ENCODE data around the gene EPC1. TPM values are rescaled to one million over a fixed set of nuclear protein-coding genes. Genes with fewer than 3 reads are reported as not detected.
"Not testable (repeated sequence)": the region's sequence is repeated elsewhere in the genome, so short reads cannot be mapped to it uniquely, and the experiment has no call there.

The EPC1 gene
- total RNA-seq, 5 donors from 2014 or later (not counting 1 experiment from before 2014, with no cell fraction given): 88.0 to 161 (median 101) TPM

- peaks cover 0 to 4% of the 10 kb centered on the region in 2 experiments for H3K27me3 ChIP-seq (replicated peaks in 1 of 2; ENCODE audit: control insufficient read depth in 2 of 2, extremely low read depth in 1 of 2, insufficient read depth in 2 of 2, low read length in 1 of 2)
- POLR2A ChIA-PET: no interaction called here
- no peaks in the 10 kb centered on the region for H3K4me1 Mint-ChIP-seq
- no peaks in the 10 kb centered on the region for H3K9me3 Mint-ChIP-seq
- WGBS (ENCODE audit: insufficient coverage): 100% methylated on average over 2 of the region's 3 CpGs
- H3K4me3 Mint-ChIP-seq: no peak overlapping the region
- DNase-seq: no peak
- H3K4me1 ChIP-seq (ENCODE audit: control insufficient read depth in 1 of 2, extremely low read depth in 1 of 2, insufficient read depth in 2 of 2, low read length in 2 of 2): no peaks in the 10 kb centered on the region
- ATAC-seq (replicated peaks in 1 of 4): no peak
- no peak overlapping the region for H3K4me3 ChIP-seq (ENCODE audit: control insufficient read depth in 1 of 2, extremely low read depth in 1 of 2, low read length in 1 of 2)
- no peaks in the 10 kb centered on the region for H3K36me3 Mint-ChIP-seq
- peaks cover 0 to 2% of the 10 kb centered on the region in 2 donors for H3K27me3 Mint-ChIP-seq
- CTCF ChIA-PET: no interaction called here
- H3K9me3 ChIP-seq: no peaks in the 10 kb centered on the region
- no peaks in the 10 kb centered on the region for H3K36me3 ChIP-seq (ENCODE audit: control insufficient read depth in 2 of 2, extremely low read depth in 1 of 2, insufficient read depth in 1 of 2, low read length in 1 of 2)
- no peak overlapping the region for H3K27ac Mint-ChIP-seq
- no peak overlapping the region for H3K27ac ChIP-seq (ENCODE audit: low read length)
Measured at GRCh38 chr10:32229170-32229569, 117.8 kb downstream of the EPC1 start.

GRCh38 chr10:32227802-32228201, 119.2 kb downstream of the EPC1 start:
- ATAC-seq (replicated peaks in 1 of 4) (no peak), DNase-seq (no peak)
- H3K9me3 ChIP-seq: no peaks in the 10 kb centered on the region
- Mint-ChIP-seq H3K27me3 (peaks cover 0 to 2% of the 10 kb centered on the region in 2 donors), H3K9me3 (peaks cover 0 to 4% (median 0%) of the 10 kb centered on the region in 3 donors), H3K36me3 (no peaks in the 10 kb centered on the region), H3K27ac (no peak overlapping the region), H3K4me1 (no peaks in the 10 kb centered on the region), H3K4me3 (no peak overlapping the region)
- ChIA-PET CTCF (interaction anchor here in 1 of 2 donors (0.7 kb wide), 1 partner anchor 8 kb away, joined by 10 read pairs; no protein-coding TSS in a partner anchor), POLR2A (interaction anchor here in 1 of 2 donors (0.7 kb wide), 1 partner anchor 46 kb away, joined by 9 read pairs; no protein-coding TSS in a partner anchor)
- no peaks in the 10 kb centered on the region for H3K36me3 ChIP-seq (ENCODE audit: control insufficient read depth in 2 of 2, extremely low read depth in 1 of 2, insufficient read depth in 1 of 2, low read length in 1 of 2)
- no peaks in the 10 kb centered on the region for H3K4me1 ChIP-seq (ENCODE audit: control insufficient read depth in 1 of 2, extremely low read depth in 1 of 2, insufficient read depth in 2 of 2, low read length in 2 of 2)
- H3K4me3 ChIP-seq (ENCODE audit: control insufficient read depth in 1 of 2, extremely low read depth in 1 of 2, low read length in 1 of 2): no peak overlapping the region
- no peak overlapping the region for H3K27ac ChIP-seq (ENCODE audit: low read length)
- no CpG with 5 or more reads among the region's 2 CpGs for WGBS (ENCODE audit: insufficient coverage)
- peaks cover 0 to 4% of the 10 kb centered on the region in 2 experiments for H3K27me3 ChIP-seq (replicated peaks in 1 of 2; ENCODE audit: control insufficient read depth in 2 of 2, extremely low read depth in 1 of 2, insufficient read depth in 2 of 2, low read length in 1 of 2)

GRCh38 chr10:32226624-32227023, 120.3 kb downstream of the EPC1 start:
- H3K27me3 ChIP-seq (replicated peaks in 1 of 2; ENCODE audit: control insufficient read depth in 2 of 2, extremely low read depth in 1 of 2, insufficient read depth in 2 of 2, low read length in 1 of 2): peaks cover 0 to 4% of the 10 kb centered on the region in 2 experiments
- no peak for ATAC-seq (replicated peaks in 1 of 4)
- H3K9me3 Mint-ChIP-seq: peaks cover 0 to 11% (median 4%) of the 10 kb centered on the region in 3 donors
- no peaks in the 10 kb centered on the region for H3K4me1 Mint-ChIP-seq
- CTCF ChIA-PET: interaction anchor here (0.7 to 1.0 kb wide), 2 partner anchors 39 to 66 kb away, joined by 3 to 7 read pairs; no protein-coding TSS in a partner anchor
- H3K36me3 Mint-ChIP-seq: no peaks in the 10 kb centered on the region
- H3K4me1 ChIP-seq (ENCODE audit: control insufficient read depth in 1 of 2, extremely low read depth in 1 of 2, insufficient read depth in 2 of 2, low read length in 2 of 2): no peaks in the 10 kb centered on the region
- 100% methylated on average over 1 of the region's 1 CpG for WGBS (ENCODE audit: insufficient coverage)
- H3K27me3 Mint-ChIP-seq: no peaks in the 10 kb centered on the region
- H3K9me3 ChIP-seq: no peaks in the 10 kb centered on the region
- H3K27ac ChIP-seq (ENCODE audit: low read length): no peak overlapping the region
- H3K36me3 ChIP-seq (ENCODE audit: control insufficient read depth in 2 of 2, extremely low read depth in 1 of 2, insufficient read depth in 1 of 2, low read length in 1 of 2): no peaks in the 10 kb centered on the region
- H3K4me3 Mint-ChIP-seq: no peak overlapping the region
- POLR2A ChIA-PET: no interaction called here
- no peak overlapping the region for H3K27ac Mint-ChIP-seq
- no peak overlapping the region for H3K4me3 ChIP-seq (ENCODE audit: control insufficient read depth in 1 of 2, extremely low read depth in 1 of 2, low read length in 1 of 2)
- DNase-seq: no peak

- H3K27ac ChIP-seq (ENCODE audit: low read length): no peak overlapping the region
- H3K4me3 ChIP-seq (ENCODE audit: control insufficient read depth in 1 of 2, extremely low read depth in 1 of 2, low read length in 1 of 2): no peak overlapping the region
- ChIA-PET POLR2A (no interaction called here), CTCF (no interaction called here)
- Mint-ChIP-seq H3K4me1 (no peaks in the 10 kb centered on the region), H3K4me3 (no peak overlapping the region), H3K36me3 (no peaks in the 10 kb centered on the region), H3K9me3 (peaks cover 0 to 11% (median 4%) of the 10 kb centered on the region in 3 donors), H3K27me3 (no peaks in the 10 kb centered on the region), H3K27ac (no peak overlapping the region)
- no CpG with 5 or more reads among the region's 8 CpGs for WGBS (ENCODE audit: insufficient coverage)
- ATAC-seq (replicated peaks in 1 of 4) (no peak), DNase-seq (no peak)
- H3K4me1 ChIP-seq (ENCODE audit: control insufficient read depth in 1 of 2, extremely low read depth in 1 of 2, insufficient read depth in 2 of 2, low read length in 2 of 2): no peaks in the 10 kb centered on the region
- H3K27me3 ChIP-seq (replicated peaks in 1 of 2; ENCODE audit: control insufficient read depth in 2 of 2, extremely low read depth in 1 of 2, insufficient read depth in 2 of 2, low read length in 1 of 2): peaks cover 0 to 4% of the 10 kb centered on the region in 2 experiments
- H3K36me3 ChIP-seq (ENCODE audit: control insufficient read depth in 2 of 2, extremely low read depth in 1 of 2, insufficient read depth in 1 of 2, low read length in 1 of 2): no peaks in the 10 kb centered on the region
- H3K9me3 ChIP-seq: no peaks in the 10 kb centered on the region
Measured at GRCh38 chr10:32225976-32226375, 121.0 kb downstream of the EPC1 start.

GRCh38 chr10:32222376-32222775, 124.6 kb downstream of the EPC1 start:
- H3K4me3 Mint-ChIP-seq; H3K9me3 ChIP-seq; H3K36me3 ChIP-seq (ENCODE audit: control insufficient read depth in 2 of 2, extremely low read depth in 1 of 2, insufficient read depth in 1 of 2, low read length in 1 of 2); H3K4me3 ChIP-seq (ENCODE audit: control insufficient read depth in 1 of 2, extremely low read depth in 1 of 2, low read length in 1 of 2); H3K27me3 Mint-ChIP-seq; ATAC-seq (replicated peaks in 1 of 4); DNase-seq; H3K27me3 ChIP-seq (replicated peaks in 1 of 2; ENCODE audit: control insufficient read depth in 2 of 2, extremely low read depth in 1 of 2, insufficient read depth in 2 of 2, low read length in 1 of 2); H3K27ac Mint-ChIP-seq; H3K27ac ChIP-seq (ENCODE audit: low read length); H3K4me1 Mint-ChIP-seq; H3K4me1 ChIP-seq (ENCODE audit: control insufficient read depth in 1 of 2, extremely low read depth in 1 of 2, insufficient read depth in 2 of 2, low read length in 2 of 2); CTCF ChIA-PET: not testable (repeated sequence)
- Mint-ChIP-seq H3K9me3 (peaks cover 6 to 29% (median 20%) of the 10 kb centered on the region in 3 donors), H3K36me3 (peaks cover 12% of the 10 kb centered on the region)
- no CpG with 5 or more reads among the region's 4 CpGs for WGBS (ENCODE audit: insufficient coverage)
- POLR2A ChIA-PET: interaction anchor here (0.5 to 0.6 kb wide), 4 partner anchors 25 to 767 kb away, joined by 3 to 6 read pairs (median 4); no protein-coding TSS in a partner anchor

GRCh38 chr10:32219156-32219555, 127.8 kb downstream of the EPC1 start:
- H3K27me3 ChIP-seq (replicated peaks in 1 of 2; ENCODE audit: control insufficient read depth in 2 of 2, extremely low read depth in 1 of 2, insufficient read depth in 2 of 2, low read length in 1 of 2); H3K27ac ChIP-seq (ENCODE audit: low read length); H3K4me3 Mint-ChIP-seq; H3K4me1 Mint-ChIP-seq; CTCF ChIA-PET; H3K27ac Mint-ChIP-seq; H3K36me3 ChIP-seq (ENCODE audit: control insufficient read depth in 2 of 2, extremely low read depth in 1 of 2, insufficient read depth in 1 of 2, low read length in 1 of 2); H3K9me3 ChIP-seq; DNase-seq; H3K27me3 Mint-ChIP-seq; ATAC-seq (replicated peaks in 1 of 4); POLR2A ChIA-PET; H3K4me3 ChIP-seq (ENCODE audit: control insufficient read depth in 1 of 2, extremely low read depth in 1 of 2, low read length in 1 of 2); H3K4me1 ChIP-seq (ENCODE audit: control insufficient read depth in 1 of 2, extremely low read depth in 1 of 2, insufficient read depth in 2 of 2, low read length in 2 of 2): not testable (repeated sequence)
- 94% methylated on average over 5 of the region's 6 CpGs for WGBS (ENCODE audit: insufficient coverage)
- peaks cover 12% of the 10 kb centered on the region for H3K36me3 Mint-ChIP-seq
- peaks cover 6 to 29% (median 20%) of the 10 kb centered on the region in 3 donors for H3K9me3 Mint-ChIP-seq
